OCI-LY7 (cell line): Measurements from ENCODE around the gene CAMK2B. TPM values are rescaled to one million over a fixed set of nuclear protein-coding genes. Genes with fewer than 3 reads are reported as not detected.

Experiments used
- BruUV-seq: library from RNA; stranded (reverse); fragments of 400-500 nt; replicated peaks from 2 replicates; lab custom pipeline; 2021; lab: Mats Ljungman, UMichigan
- CTCF ChIA-PET: fragments of 300-600 bp; sonication (Branson Sonifier 250); formaldehyde crosslinking; loops from one replicate; lab custom pipeline; 2022; ENCODE audit warnings: antibody characterized with exemption; ENCODE audit not compliant: unreplicated experiment; lab: Charles Lee
- POLR2A ChIA-PET: fragments of 300-600 bp; sonication (Branson Sonifier 250); formaldehyde crosslinking; loops from one replicate; lab custom pipeline; 2022; ENCODE audit warnings: antibody characterized with exemption; lab: Charles Lee
- DNase-seq: peaks from one replicate; pipeline ENCODE4 v3.0.0-alpha.2; 2015; ENCODE audit warnings: low spot score
- H2AFZ ChIP-seq: fragments of 200-600 bp; sonication (generic), shearing (Covaris generic); 2 replicates; pipeline ENCODE4 v1.6.1; 2014; ENCODE audit warnings: mild to moderate bottlenecking, antibody characterized with exemption, low read length, moderate library complexity
- H3K27ac ChIP-seq: fragments of 200-600 bp; sonication (generic); 2 replicates; pipeline ENCODE4 v1.5.1; 2014; ENCODE audit warnings: mixed run types, low read depth, mild to moderate bottlenecking, moderate library complexity, low read length, inconsistent platforms; ENCODE audit not compliant: poor library complexity, severe bottlenecking
- H3K36me3 ChIP-seq: fragments of 200-600 bp; sonication (generic); 2 replicates; pipeline ENCODE4 v1.6.1; 2014; ENCODE audit warnings: mild to moderate bottlenecking, antibody characterized with exemption, low read length, moderate library complexity, mixed read lengths; ENCODE audit not compliant: insufficient read depth
- H3K4me1 ChIP-seq: fragments of 200-600 bp; sonication (generic); 2 replicates; pipeline ENCODE4 v1.5.1; 2014; ENCODE audit warnings: mild to moderate bottlenecking, low read length; ENCODE audit not compliant: insufficient read depth, poor library complexity, severe bottlenecking
- H3K4me2 ChIP-seq: fragments of 200-600 bp; sonication (generic); 2 replicates; pipeline ENCODE4 v1.6.1; 2014; ENCODE audit warnings: mild to moderate bottlenecking, low read length
- H3K4me3 ChIP-seq: fragments of 200-600 bp; sonication (generic); 2 replicates; pipeline ENCODE4 v1.5.1; 2014; ENCODE audit warnings: mild to moderate bottlenecking, low read depth, low read length; ENCODE audit not compliant: poor library complexity, severe bottlenecking
- H3K79me2 ChIP-seq: fragments of 200-600 bp; sonication (generic); 2 replicates; pipeline ENCODE4 v1.6.1; 2016; ENCODE audit warnings: low read depth, mild to moderate bottlenecking, low read length, moderate library complexity, mixed read lengths; ENCODE audit not compliant: insufficient read depth
- H3K9me2 ChIP-seq: fragments of 200-600 bp; sonication (generic); 2 replicates; pipeline ENCODE4 v1.6.1; 2016; ENCODE audit warnings: mild to moderate bottlenecking, low read length, mixed read lengths; ENCODE audit not compliant: insufficient read depth
- H3K9me3 ChIP-seq: fragments of 200-600 bp; sonication (generic); 2 replicates; pipeline ENCODE4 v1.6.1; 2014; ENCODE audit warnings: mild to moderate bottlenecking, mixed run types, low read length, mixed read lengths
- H4K20me1 ChIP-seq: fragments of 200-600 bp; sonication (generic); 2 replicates; pipeline ENCODE4 v1.6.1; 2014; ENCODE audit warnings: mild to moderate bottlenecking, antibody characterized with exemption, low read length, moderate library complexity, mixed read lengths; ENCODE audit not compliant: insufficient read depth
- EZH2phosphoT487 ChIP-seq: fragments of 200-600 bp; sonication (generic); IDR thresholded peaks from 2 replicates; pipeline ENCODE4 v1.6.1; 2018; ENCODE audit warnings: low read depth, borderline replicate concordance, mild to moderate bottlenecking, mixed run types, antibody characterized with exemption, low read length, moderate library complexity, mixed read lengths
- intact Hi-C: fragments of 100-400 bp; cut with micrococcal nuclease; formaldehyde crosslinking; loops from one replicate; pipeline ENCODE4 v1.10.0; 2022; ENCODE audit not compliant: unreplicated experiment
- total RNA-seq, 2 experiments: library from RNA; depleted of rRNA in 1 of 2; stranded (reverse); fragments of >200 nt in 1 of 2; shearing (Covaris generic) in 1 of 2; gene quantifications; 2 replicates each; pipeline ENCODE4 v1.2.3, GENCODE V29; 2014 to 2022
- TF ChIP-seq, protein P1 (sequence below): fragments of 200-600 bp; sonication (generic); conservative IDR thresholded peaks from 2 replicates; pipeline ENCODE4 v1.5.1; 2014; ENCODE audit warnings: mild to moderate bottlenecking, antibody characterized with exemption, low read length, moderate library complexity, mixed read lengths

The CAMK2B gene
- total RNA-seq, 2 experiments from 2014 or later: 0.66 to 1.1 TPM

GRCh38 chr7:44309271-44310091, 15.9 kb downstream of the CAMK2B start:
- no TSS peak for BruUV-seq
- H2AFZ ChIP-seq: no peak overlapping the region
- H3K79me2 ChIP-seq: no peaks in the 10 kb centered on the region
- H3K27ac ChIP-seq: no peak overlapping the region
- intact Hi-C loops: no loop called here
- no peaks in the 10 kb centered on the region for H3K9me2 ChIP-seq
- ChIA-PET POLR2A (no interaction called here), CTCF (no interaction called here)
- DNase-seq: no peak
- H3K36me3 ChIP-seq: no peaks in the 10 kb centered on the region
- H3K4me1 ChIP-seq: no peaks in the 10 kb centered on the region
- no peak overlapping the region; the same call in 1 of the 2 replicates for H3K4me2 ChIP-seq
- TF ChIP-seq, protein P1, sequence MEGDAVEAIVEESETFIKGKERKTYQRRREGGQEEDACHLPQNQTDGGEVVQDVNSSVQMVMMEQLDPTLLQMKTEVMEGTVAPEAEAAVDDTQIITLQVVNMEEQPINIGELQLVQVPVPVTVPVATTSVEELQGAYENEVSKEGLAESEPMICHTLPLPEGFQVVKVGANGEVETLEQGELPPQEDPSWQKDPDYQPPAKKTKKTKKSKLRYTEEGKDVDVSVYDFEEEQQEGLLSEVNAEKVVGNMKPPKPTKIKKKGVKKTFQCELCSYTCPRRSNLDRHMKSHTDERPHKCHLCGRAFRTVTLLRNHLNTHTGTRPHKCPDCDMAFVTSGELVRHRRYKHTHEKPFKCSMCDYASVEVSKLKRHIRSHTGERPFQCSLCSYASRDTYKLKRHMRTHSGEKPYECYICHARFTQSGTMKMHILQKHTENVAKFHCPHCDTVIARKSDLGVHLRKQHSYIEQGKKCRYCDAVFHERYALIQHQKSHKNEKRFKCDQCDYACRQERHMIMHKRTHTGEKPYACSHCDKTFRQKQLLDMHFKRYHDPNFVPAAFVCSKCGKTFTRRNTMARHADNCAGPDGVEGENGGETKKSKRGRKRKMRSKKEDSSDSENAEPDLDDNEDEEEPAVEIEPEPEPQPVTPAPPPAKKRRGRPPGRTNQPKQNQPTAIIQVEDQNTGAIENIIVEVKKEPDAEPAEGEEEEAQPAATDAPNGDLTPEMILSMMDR: no peak
- no peak for TF ChIP-seq EZH2phosphoT487
- H3K4me3 ChIP-seq: no peak overlapping the region
- no peaks in the 10 kb centered on the region for H3K9me3 ChIP-seq
- no peaks in the 10 kb centered on the region for H4K20me1 ChIP-seq

DNA sequence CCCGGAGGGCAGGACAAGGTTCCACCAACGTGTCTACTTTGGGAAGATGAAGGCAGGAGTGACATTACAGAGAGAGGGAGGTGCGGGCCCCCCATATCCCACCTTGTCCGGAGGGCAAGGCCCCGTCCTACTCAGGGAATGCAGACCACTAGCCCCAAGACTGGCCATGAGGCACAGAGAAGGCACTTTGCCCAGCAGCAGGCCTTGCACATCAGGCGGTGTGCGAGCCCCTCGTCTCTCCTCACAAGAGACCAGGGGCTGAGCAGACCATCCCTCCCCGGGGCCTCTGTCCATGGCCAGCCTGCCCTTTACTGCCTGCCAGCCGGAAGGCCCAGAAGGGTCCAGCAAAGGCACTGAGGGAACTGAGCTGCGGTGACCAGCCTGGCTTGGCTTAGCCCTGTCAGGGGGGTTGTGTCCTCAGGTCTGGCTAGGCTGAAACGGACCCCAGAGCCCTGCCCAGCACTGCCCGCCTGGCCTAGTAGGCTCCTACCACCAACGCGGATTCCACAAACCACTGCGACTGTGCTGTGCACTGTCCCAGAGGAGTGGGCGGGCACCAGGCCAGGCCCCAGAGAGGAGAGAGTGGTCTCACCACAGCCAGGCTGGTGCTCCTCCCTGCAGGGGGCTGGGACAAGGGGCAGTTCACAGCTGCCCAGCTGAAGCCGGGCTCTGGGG, 16.7 kb downstream of the CAMK2B start:
- no peak for TF ChIP-seq EZH2phosphoT487
- TF ChIP-seq, protein P1: no peak
- Histone ChIP-seq H3K79me2 (no peaks in the 10 kb centered on the region), H4K20me1 (no peaks in the 10 kb centered on the region), H3K9me2 (no peaks in the 10 kb centered on the region), H3K4me3 (no peak overlapping the region), H3K9me3 (no peaks in the 10 kb centered on the region), H3K4me2 (no peak overlapping the region), H3K27ac (no peak overlapping the region), H2AFZ (no peak overlapping the region), H3K4me1 (no peaks in the 10 kb centered on the region), H3K36me3 (no peaks in the 10 kb centered on the region)
- intact Hi-C loops: no loop called here
- DNase-seq: no peak
- CTCF ChIA-PET: no interaction called here
- POLR2A ChIA-PET: no interaction called here
- no TSS peak for BruUV-seq
